H9 (cell line): ENCODE data around the gene HIVEP1. TPM values are rescaled to one million over a fixed set of nuclear protein-coding genes. Genes with fewer than 3 reads are reported as not detected.

Experiments
- DNase-seq: peaks from one replicate; pipeline ENCODE4 v3.0.0-alpha.2; 2017
- H2AFZ ChIP-seq: one replicate; pipeline ENCODE4 v1.6.1; 2013; ENCODE audit warnings: mild to moderate bottlenecking, low read length, control low read depth, moderate library complexity
- H2AK5ac ChIP-seq: 2 replicates; pipeline ENCODE4 v1.6.1; 2013; ENCODE audit warnings: low read length, control low read depth, mixed read lengths; ENCODE audit not compliant: insufficient read length
- H2BK120ac ChIP-seq: one replicate; pipeline ENCODE4 v1.6.1; 2013; ENCODE audit warnings: low read depth, mild to moderate bottlenecking, low read length, control low read depth, inconsistent platforms; ENCODE audit not compliant: poor library complexity, severe bottlenecking
- H2BK12ac ChIP-seq: 2 replicates; pipeline ENCODE4 v1.6.1; 2013; ENCODE audit warnings: low read length, control low read depth, mixed read lengths, low read depth; ENCODE audit not compliant: insufficient read length
- H2BK15ac ChIP-seq: 2 replicates; pipeline ENCODE4 v1.6.1; 2013; ENCODE audit warnings: low read depth, low read length, control low read depth
- H2BK20ac ChIP-seq: one replicate; pipeline ENCODE4 v1.6.1; 2013; ENCODE audit warnings: low read depth, mild to moderate bottlenecking, low read length, control low read depth, inconsistent platforms; ENCODE audit not compliant: poor library complexity, severe bottlenecking
- H2BK5ac ChIP-seq: 2 replicates; pipeline ENCODE4 v1.6.1; 2013; ENCODE audit warnings: low read length, control low read depth, mixed read lengths; ENCODE audit not compliant: insufficient read length
- H3K14ac ChIP-seq: 2 replicates; pipeline ENCODE4 v1.6.1; 2013; ENCODE audit warnings: low read length, control low read depth; ENCODE audit not compliant: insufficient read depth
- H3K18ac ChIP-seq: 2 replicates; pipeline ENCODE4 v1.6.1; 2013; ENCODE audit warnings: low read depth, mild to moderate bottlenecking, mixed read lengths, low read length, control low read depth; ENCODE audit not compliant: insufficient read length
- H3K23ac ChIP-seq: 2 replicates; pipeline ENCODE4 v1.6.1; 2013; ENCODE audit warnings: low read length, control low read depth, mixed read lengths, low read depth; ENCODE audit not compliant: insufficient read length
- H3K23me2 ChIP-seq: 2 replicates; pipeline ENCODE4 v1.6.1; 2013; ENCODE audit warnings: low read depth, mild to moderate bottlenecking, mixed read lengths, low read length, control low read depth; ENCODE audit not compliant: insufficient read length, poor library complexity, severe bottlenecking
- H3K27ac ChIP-seq: 2 replicates; pipeline ENCODE4 v1.5.1; 2013; ENCODE audit warnings: low read length, control low read depth, mixed read lengths, low read depth; ENCODE audit not compliant: insufficient read length
- H3K27me3 ChIP-seq: 2 replicates; pipeline ENCODE4 v1.6.1; 2013; ENCODE audit warnings: low read length, control low read depth, inconsistent platforms; ENCODE audit not compliant: insufficient read depth
- H3K4ac ChIP-seq: 2 replicates; pipeline ENCODE4 v1.6.1; 2013; ENCODE audit warnings: low read depth, mild to moderate bottlenecking, control low read depth, inconsistent platforms, low read length, moderate library complexity
- H3K4me1 ChIP-seq: 2 replicates; pipeline ENCODE4 v1.6.1; 2013; ENCODE audit warnings: low read length, control low read depth, inconsistent platforms; ENCODE audit not compliant: insufficient read depth
- H3K4me2 ChIP-seq: 2 replicates; pipeline ENCODE4 v1.6.1; 2013; ENCODE audit warnings: low read length, control low read depth, mixed read lengths; ENCODE audit not compliant: insufficient read length, insufficient read depth
- H3K56ac ChIP-seq: 2 replicates; pipeline ENCODE4 v1.6.1; 2013; ENCODE audit warnings: low read depth, mild to moderate bottlenecking, mixed read lengths, low read length, control low read depth; ENCODE audit not compliant: insufficient read length
- H3K79me1 ChIP-seq: 2 replicates; pipeline ENCODE4 v1.6.1; 2013; ENCODE audit warnings: low read depth, mild to moderate bottlenecking, moderate library complexity, low read length, control low read depth, inconsistent platforms; ENCODE audit not compliant: insufficient read depth, poor library complexity, severe bottlenecking
- H3K79me2 ChIP-seq: 2 replicates; pipeline ENCODE4 v1.6.1; 2013; ENCODE audit warnings: low read length, control low read depth, inconsistent platforms; ENCODE audit not compliant: insufficient read depth
- H3K9ac ChIP-seq: 2 replicates; pipeline ENCODE4 v1.6.1; 2013; ENCODE audit warnings: low read length, control low read depth, mixed read lengths; ENCODE audit not compliant: insufficient read length; ENCODE audit errors: extremely low read depth
- H3K9me3 ChIP-seq: one replicate; pipeline ENCODE4 v1.6.1; 2013; ENCODE audit warnings: low read depth, low read length, inconsistent platforms; ENCODE audit not compliant: control insufficient read depth
- H3T11ph ChIP-seq: one replicate; pipeline ENCODE4 v1.6.1; 2013; ENCODE audit warnings: mild to moderate bottlenecking, low read length, control low read depth, inconsistent platforms
- H4K20me1 ChIP-seq: one replicate; pipeline ENCODE4 v1.6.1; 2013; ENCODE audit not compliant: control insufficient read depth, insufficient read length, insufficient read depth
- H4K5ac ChIP-seq: 2 replicates; pipeline ENCODE4 v1.6.1; 2013; ENCODE audit warnings: low read depth, mild to moderate bottlenecking, mixed read lengths, low read length, control low read depth; ENCODE audit not compliant: insufficient read length
- H4K8ac ChIP-seq: replicated peaks from 2 replicates; pipeline ENCODE4 v1.6.1; 2013; ENCODE audit warnings: low read length, control low read depth, mixed read lengths, low read depth; ENCODE audit not compliant: insufficient read length
- H4K91ac ChIP-seq: 2 replicates; pipeline ENCODE4 v1.6.1; 2013; ENCODE audit warnings: low read depth, mild to moderate bottlenecking, moderate library complexity, mixed read lengths, low read length, control low read depth; ENCODE audit not compliant: insufficient read length
- H3K27ac Mint-ChIP-seq, 3 experiments: 2 replicates in 2 of 3; 3 replicates in 1 of 3; pipeline ENCODE4 v1.8.0; 2020 to 2021; ENCODE audit warnings: mixed read lengths in 3 of 3, mild to moderate bottlenecking in 1 of 3, moderate library complexity in 1 of 3
- H3K27me3 Mint-ChIP-seq: 2 replicates; pipeline ENCODE4 v1.8.0; 2021; ENCODE audit warnings: low read depth, mild to moderate bottlenecking, moderate library complexity, mixed read lengths
- H3K36me3 Mint-ChIP-seq, 3 experiments: 2 replicates in 2 of 3; 3 replicates in 1 of 3; pipeline ENCODE4 v1.8.0; 2020 to 2021; ENCODE audit warnings: low read depth in 3 of 3, mixed read lengths in 3 of 3; ENCODE audit not compliant: insufficient read depth in 1 of 3
- H3K4me1 Mint-ChIP-seq, 2 experiments: 2 replicates each; pipeline ENCODE4 v1.8.0; 2020; ENCODE audit warnings: mixed read lengths in 2 of 2
- H3K4me3 Mint-ChIP-seq, 2 experiments: 2 replicates in 1 of 2; 3 replicates in 1 of 2; pipeline ENCODE4 v1.8.0; 2020 to 2021; ENCODE audit warnings: mild to moderate bottlenecking in 2 of 2, mixed read lengths in 2 of 2, moderate library complexity in 1 of 2
- H3K9me3 Mint-ChIP-seq, 2 experiments: 2 replicates in 1 of 2; 3 replicates in 1 of 2; pipeline ENCODE4 v1.8.0; 2020; ENCODE audit warnings: mild to moderate bottlenecking in 2 of 2, mixed read lengths in 2 of 2, moderate library complexity in 1 of 2
- WGBS: extraction: QIAGEN DNeasy Blood & Tissue Kit; methylation state at CpG from one replicate; pipeline ENCODE4 v1.1.7; 2013; ENCODE audit warnings: missing lambda C conversion rate, low lambda C conversion rate, mixed read lengths; ENCODE audit not compliant: insufficient read length; ENCODE audit errors: extremely low coverage; 5-methylcytosine and 5-hydroxymethylcytosine counted together
- total RNA-seq: library from RNA; stranded (reverse); gene quantifications from 2 replicates; pipeline ENCODE4 v1.2.1, GENCODE V29; 2021
- TF ChIP-seq, protein P1 (sequence below): fragments of 200-600 bp; sonication (generic); conservative IDR thresholded peaks from 3 replicates; pipeline ENCODE4 v1.8.0; 2021; ENCODE audit warnings: antibody characterized with exemption, mild to moderate bottlenecking

HIVEP1 gene
- total RNA-seq, 1 experiment from 2014 or later: 44.2 TPM

DNA sequence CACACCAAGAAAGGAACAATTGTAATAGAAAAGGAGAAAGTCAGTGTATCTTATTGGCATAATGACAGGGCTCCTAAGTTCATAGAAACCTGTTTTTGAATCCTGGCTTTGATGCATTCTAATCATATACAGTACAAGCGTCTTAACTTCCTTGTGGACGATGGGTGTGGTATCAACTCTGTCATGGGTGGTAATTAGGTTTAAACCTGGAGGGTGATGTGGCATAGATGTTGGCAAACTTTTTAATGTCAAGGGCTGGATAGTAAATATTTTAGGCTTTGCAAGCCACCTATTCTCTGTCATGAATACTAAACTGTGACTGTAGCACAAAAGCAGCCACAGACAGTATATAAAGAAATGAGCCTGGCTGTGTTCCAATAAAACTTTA is 139.3 kb downstream of the HIVEP1 start:
- no peaks in the 10 kb centered on the region for H3K79me2 ChIP-seq
- no peaks in the 10 kb centered on the region for H3K4me1 ChIP-seq
- no peak overlapping the region for H3K27ac ChIP-seq
- no peaks in the 10 kb centered on the region for H3K9me3 Mint-ChIP-seq
- no peak overlapping the region for H4K8ac ChIP-seq
- H3K27ac Mint-ChIP-seq: no peak overlapping the region
- H3K27me3 Mint-ChIP-seq: no peaks in the 10 kb centered on the region
- WGBS: no CpG with 5 or more reads among the region's 2 CpGs
- H3K56ac ChIP-seq: no peak overlapping the region
- no peak overlapping the region for H4K5ac ChIP-seq
- no peak overlapping the region for H3K4ac ChIP-seq
- H3K4me3 Mint-ChIP-seq: no peak overlapping the region
- H2BK15ac ChIP-seq: no peak overlapping the region
- no peak overlapping the region for H2BK20ac ChIP-seq
- H3K23me2 ChIP-seq: no peaks in the 10 kb centered on the region
- H2AK5ac ChIP-seq: no peak overlapping the region
- no peak overlapping the region for H2AFZ ChIP-seq
- TF ChIP-seq, protein P1, sequence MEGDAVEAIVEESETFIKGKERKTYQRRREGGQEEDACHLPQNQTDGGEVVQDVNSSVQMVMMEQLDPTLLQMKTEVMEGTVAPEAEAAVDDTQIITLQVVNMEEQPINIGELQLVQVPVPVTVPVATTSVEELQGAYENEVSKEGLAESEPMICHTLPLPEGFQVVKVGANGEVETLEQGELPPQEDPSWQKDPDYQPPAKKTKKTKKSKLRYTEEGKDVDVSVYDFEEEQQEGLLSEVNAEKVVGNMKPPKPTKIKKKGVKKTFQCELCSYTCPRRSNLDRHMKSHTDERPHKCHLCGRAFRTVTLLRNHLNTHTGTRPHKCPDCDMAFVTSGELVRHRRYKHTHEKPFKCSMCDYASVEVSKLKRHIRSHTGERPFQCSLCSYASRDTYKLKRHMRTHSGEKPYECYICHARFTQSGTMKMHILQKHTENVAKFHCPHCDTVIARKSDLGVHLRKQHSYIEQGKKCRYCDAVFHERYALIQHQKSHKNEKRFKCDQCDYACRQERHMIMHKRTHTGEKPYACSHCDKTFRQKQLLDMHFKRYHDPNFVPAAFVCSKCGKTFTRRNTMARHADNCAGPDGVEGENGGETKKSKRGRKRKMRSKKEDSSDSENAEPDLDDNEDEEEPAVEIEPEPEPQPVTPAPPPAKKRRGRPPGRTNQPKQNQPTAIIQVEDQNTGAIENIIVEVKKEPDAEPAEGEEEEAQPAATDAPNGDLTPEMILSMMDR: no peak
- no peak overlapping the region for H3K18ac ChIP-seq
- no peaks in the 10 kb centered on the region for H3K79me1 ChIP-seq
- no peaks in the 10 kb centered on the region for H4K20me1 ChIP-seq
- H2BK5ac ChIP-seq: no peak overlapping the region
- no peak for DNase-seq
- H3K27me3 ChIP-seq: no peaks in the 10 kb centered on the region
- H3K9me3 ChIP-seq: no peaks in the 10 kb centered on the region
- peaks cover 5 to 7% of the 10 kb centered on the region in 2 experiments for H3K4me1 Mint-ChIP-seq
- H2BK120ac ChIP-seq: no peak overlapping the region
- no peak overlapping the region for H3K4me2 ChIP-seq
- no peak overlapping the region for H2BK12ac ChIP-seq
- H3K9ac ChIP-seq: no peak overlapping the region
- no peak overlapping the region for H3K14ac ChIP-seq
- H3K36me3 Mint-ChIP-seq: peaks cover 0 to 7% (median 6%) of the 10 kb centered on the region in 3 experiments; a peak in 5 of 7 replicates
- no peak overlapping the region for H3K23ac ChIP-seq
- no peak overlapping the region for H3T11ph ChIP-seq
- no peak overlapping the region for H4K91ac ChIP-seq
